Esophagus (tissue), 2 donors: ENCODE data around the gene ABCD1. TPM values are rescaled to one million over a fixed set of nuclear protein-coding genes. Genes with fewer than 3 reads are reported as not detected.

Source experiments
- H3K27ac ChIP-seq, 2 donors: one replicate each; pipeline ENCODE4 v1.5.1; 2013; ENCODE audit warnings: low read depth in 2 of 2, mild to moderate bottlenecking in 2 of 2, inconsistent platforms in 1 of 2, low read length in 1 of 2, moderate library complexity in 1 of 2
- H3K27me3 ChIP-seq, 2 donors: one replicate each; pipeline ENCODE4 v1.6.1; 2013; ENCODE audit warnings: low read length in 2 of 2, control low read depth in 1 of 2, mild to moderate bottlenecking in 1 of 2; ENCODE audit not compliant: insufficient read depth in 2 of 2, control insufficient read depth in 1 of 2
- H3K36me3 ChIP-seq, 2 donors: one replicate each; pipeline ENCODE4 v1.6.1; 2013; ENCODE audit warnings: low read length in 1 of 2; ENCODE audit not compliant: control insufficient read depth in 2 of 2, insufficient read depth in 2 of 2
- H3K4me1 ChIP-seq, 2 donors: one replicate each; pipeline ENCODE4 v1.6.1; 2013; ENCODE audit warnings: low read length in 1 of 2; ENCODE audit not compliant: control insufficient read depth in 2 of 2, insufficient read depth in 2 of 2
- H3K4me3 ChIP-seq, 2 donors: one replicate each; pipeline ENCODE4 v1.5.1; 2013; ENCODE audit warnings: low read length in 2 of 2, mild to moderate bottlenecking in 2 of 2, low read depth in 1 of 2, moderate library complexity in 1 of 2
- H3K9me3 ChIP-seq, 2 donors: one replicate each; pipeline ENCODE4 v1.6.1; 2013; ENCODE audit warnings: mild to moderate bottlenecking in 2 of 2, low read depth in 1 of 2, low read length in 1 of 2, moderate library complexity in 1 of 2; ENCODE audit not compliant: control insufficient read depth in 2 of 2, insufficient read depth in 1 of 2
- WGBS, 2 donors: extraction: QIAGEN DNeasy Blood & Tissue Kit; methylation state at CpG; one replicate each; pipeline ENCODE4 v1.1.7; 2013; 5-methylcytosine and 5-hydroxymethylcytosine counted together
- polyA plus RNA-seq, 2 donors: library from polyadenylated mRNA; stranded (reverse); fragments of 200-250 nt; gene quantifications; one replicate each; pipeline ENCODE4 v1.2.3, GENCODE V29; 2013
- donor health status: healthy with polysubstance abuse.
- donor health status: Bipolar disorder and iron deficiency.

Gene ABCD1
- polyA plus RNA-seq, 2 donors: 1.8 to 2.9 TPM

DNA sequence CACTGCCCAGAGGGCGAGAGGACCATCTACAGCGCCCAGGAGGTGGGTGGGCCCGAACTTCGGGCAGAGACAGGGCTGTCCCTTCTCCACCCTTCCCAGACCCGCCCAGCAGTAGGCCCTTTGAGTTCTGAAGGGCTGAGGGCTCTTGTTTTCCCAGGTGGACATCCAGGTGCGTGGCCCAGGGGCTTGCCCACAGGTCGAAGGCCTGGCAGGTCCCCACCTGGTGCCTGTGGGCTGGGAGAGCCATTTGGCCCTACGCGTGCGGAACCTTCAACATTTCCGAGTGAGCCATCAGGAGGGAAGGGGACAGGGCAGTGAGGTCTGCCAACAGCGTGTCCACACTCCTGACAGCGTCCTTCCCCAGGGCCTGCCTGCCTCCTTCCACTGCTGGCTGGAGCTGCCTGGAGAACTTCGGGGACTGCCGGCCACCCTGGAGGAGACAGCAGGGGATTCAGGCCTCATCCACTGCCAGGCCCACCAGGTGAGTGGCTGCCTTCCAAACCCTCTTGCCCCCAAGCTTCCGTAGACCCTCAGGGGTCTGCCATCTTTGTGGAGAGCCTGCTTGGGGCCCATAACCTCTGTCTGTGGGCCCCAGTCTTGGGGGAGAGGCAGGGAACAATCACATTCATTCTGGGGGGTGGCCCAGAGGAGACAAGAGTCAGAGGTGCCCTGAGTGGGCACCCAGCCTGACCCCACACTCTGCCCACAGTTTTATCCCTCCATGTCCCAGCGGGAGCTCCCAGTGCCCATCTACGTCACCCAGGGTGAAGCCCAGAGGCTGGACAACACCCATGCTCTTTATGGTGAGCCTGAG, 46.2 kb downstream of the ABCD1 start:
- Histone ChIP-seq H3K36me3 (peaks cover 0 to 7% of the 10 kb centered on the region in 2 donors), H3K27ac (no peak overlapping the region), H3K9me3 (no peaks in the 10 kb centered on the region), H3K4me1 (peaks cover 0 to 14% of the 10 kb centered on the region in 2 donors), H3K27me3 (no peaks in the 10 kb centered on the region), H3K4me3 (no peak overlapping the region)
- 87 to 89% methylated on average over 18 of the region's 18 CpGs for WGBS, 2 donors

DNA sequence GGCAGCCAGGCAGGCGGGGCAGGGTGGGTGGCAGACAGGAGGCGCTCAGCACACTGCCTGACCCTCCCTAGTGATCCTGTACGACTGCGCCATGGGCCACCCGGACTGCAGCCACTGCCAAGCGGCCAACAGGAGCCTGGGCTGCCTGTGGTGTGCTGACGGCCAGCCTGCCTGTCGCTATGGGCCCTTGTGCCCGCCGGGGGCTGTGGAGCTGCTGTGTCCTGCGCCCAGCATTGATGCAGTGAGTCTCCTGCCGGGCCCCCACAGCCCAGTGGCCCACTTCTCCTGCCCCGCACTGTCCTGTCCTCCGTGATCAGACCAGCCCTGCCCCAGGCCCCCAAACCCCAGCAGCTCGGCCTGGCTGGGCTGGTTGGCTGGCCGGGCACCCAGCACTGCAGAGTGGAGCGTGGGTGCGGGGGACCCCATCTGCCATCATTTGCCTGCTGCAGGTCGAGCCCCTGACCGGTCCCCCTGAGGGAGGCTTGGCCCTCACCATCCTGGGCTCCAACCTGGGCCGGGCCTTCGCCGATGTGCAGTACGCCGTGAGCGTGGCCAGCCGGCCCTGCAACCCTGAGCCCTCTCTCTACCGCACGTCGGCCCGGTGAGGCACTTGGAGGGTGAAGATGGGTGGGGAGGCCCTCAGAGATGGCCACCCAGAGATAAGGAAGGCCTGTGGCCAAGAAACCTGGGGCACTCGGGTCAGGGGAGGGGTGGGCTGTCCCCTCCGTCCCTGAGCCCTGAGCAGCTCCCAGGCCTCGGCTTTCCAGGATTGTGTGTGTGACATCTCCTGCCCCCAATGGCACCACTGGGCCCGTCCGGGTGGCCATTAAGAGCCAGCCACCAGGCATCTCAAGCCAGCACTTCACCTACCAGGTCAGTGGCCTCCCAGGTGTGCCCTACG, 47.0 kb downstream of the ABCD1 start:
- WGBS, 2 donors: 88 to 90% methylated on average over 32 to 37 of the region's 37 CpGs
- Histone ChIP-seq H3K4me3 (no peak overlapping the region), H3K36me3 (peaks cover 0 to 7% of the 10 kb centered on the region in 2 donors), H3K4me1 (peaks cover 0 to 6% of the 10 kb centered on the region in 2 donors), H3K27me3 (no peaks in the 10 kb centered on the region), H3K9me3 (no peaks in the 10 kb centered on the region), H3K27ac (no peak overlapping the region)

DNA sequence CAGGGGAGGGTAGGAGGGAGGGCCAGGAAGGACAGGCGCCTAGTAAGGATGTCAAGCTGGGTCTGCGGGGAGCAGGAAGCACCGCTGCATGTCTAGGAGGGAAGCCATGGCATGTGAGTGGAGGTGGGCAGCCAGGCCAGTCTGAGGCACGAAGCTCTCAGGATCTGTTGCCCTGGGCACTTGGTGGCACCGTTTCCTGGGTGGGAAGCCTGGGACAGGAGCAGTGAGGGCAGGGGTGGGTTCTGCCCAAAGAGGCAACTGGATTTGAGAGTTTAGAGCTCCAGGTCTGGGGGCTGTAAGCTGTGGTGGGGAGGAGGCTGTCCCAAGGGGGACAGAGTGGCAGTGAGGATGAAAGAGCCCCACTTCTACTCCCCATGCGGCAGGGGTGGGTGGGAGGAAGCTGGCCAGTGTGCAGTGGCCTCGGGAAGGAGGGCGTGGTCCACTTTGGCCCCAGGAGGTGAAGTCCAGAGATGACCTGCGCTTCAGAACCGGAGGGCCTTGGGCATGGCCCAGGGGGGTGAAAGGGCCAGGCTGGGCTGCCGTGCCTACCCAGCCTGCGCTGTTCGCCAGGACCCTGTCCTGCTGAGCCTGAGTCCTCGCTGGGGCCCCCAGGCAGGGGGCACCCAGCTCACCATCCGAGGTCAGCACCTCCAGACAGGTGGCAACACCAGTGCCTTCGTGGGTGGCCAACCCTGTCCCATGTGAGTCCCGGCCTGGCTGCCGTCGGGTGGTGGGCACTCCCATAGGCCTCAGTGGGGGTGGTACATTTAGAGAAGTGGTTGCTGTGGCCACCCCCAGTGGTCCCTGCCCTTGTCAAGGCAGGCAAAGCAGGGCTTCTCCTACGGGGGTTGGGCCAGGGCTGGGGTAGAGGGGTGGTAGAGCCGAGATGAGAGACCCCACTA, 47.9 kb downstream of the ABCD1 start:
- Histone ChIP-seq H3K9me3 (no peaks in the 10 kb centered on the region), H3K27ac (no peak overlapping the region), H3K4me1 (no peaks in the 10 kb centered on the region), H3K27me3 (no peaks in the 10 kb centered on the region), H3K4me3 (no peak overlapping the region), H3K36me3 (peaks cover 0 to 7% of the 10 kb centered on the region in 2 donors)
- 80 to 82% methylated on average over 21 of the region's 21 CpGs for WGBS, 2 donors

DNA sequence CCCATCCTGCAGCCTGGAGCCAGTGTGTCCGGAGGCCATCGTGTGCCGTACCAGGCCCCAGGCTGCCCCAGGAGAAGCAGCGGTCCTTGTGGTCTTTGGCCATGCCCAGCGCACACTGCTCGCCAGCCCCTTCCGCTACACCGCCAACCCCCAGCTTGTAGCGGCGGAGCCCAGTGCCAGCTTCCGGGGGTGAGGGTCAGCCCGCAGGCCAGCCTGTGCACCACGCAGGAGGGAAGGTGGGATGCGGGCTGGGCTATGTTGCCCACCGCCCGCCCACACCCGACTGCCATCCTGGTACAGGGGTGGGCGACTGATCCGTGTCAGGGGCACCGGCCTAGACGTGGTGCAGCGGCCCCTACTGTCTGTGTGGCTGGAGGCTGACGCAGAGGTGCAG, 48.6 kb downstream of the ABCD1 start:
- Histone ChIP-seq H3K9me3 (no peaks in the 10 kb centered on the region), H3K36me3 (peaks cover 0 to 9% of the 10 kb centered on the region in 2 donors), H3K27ac (no peak overlapping the region), H3K4me1 (no peaks in the 10 kb centered on the region), H3K27me3 (no peaks in the 10 kb centered on the region), H3K4me3 (no peak overlapping the region)
- WGBS, 2 donors: 94 to 95% methylated on average over 23 of the region's 23 CpGs

DNA sequence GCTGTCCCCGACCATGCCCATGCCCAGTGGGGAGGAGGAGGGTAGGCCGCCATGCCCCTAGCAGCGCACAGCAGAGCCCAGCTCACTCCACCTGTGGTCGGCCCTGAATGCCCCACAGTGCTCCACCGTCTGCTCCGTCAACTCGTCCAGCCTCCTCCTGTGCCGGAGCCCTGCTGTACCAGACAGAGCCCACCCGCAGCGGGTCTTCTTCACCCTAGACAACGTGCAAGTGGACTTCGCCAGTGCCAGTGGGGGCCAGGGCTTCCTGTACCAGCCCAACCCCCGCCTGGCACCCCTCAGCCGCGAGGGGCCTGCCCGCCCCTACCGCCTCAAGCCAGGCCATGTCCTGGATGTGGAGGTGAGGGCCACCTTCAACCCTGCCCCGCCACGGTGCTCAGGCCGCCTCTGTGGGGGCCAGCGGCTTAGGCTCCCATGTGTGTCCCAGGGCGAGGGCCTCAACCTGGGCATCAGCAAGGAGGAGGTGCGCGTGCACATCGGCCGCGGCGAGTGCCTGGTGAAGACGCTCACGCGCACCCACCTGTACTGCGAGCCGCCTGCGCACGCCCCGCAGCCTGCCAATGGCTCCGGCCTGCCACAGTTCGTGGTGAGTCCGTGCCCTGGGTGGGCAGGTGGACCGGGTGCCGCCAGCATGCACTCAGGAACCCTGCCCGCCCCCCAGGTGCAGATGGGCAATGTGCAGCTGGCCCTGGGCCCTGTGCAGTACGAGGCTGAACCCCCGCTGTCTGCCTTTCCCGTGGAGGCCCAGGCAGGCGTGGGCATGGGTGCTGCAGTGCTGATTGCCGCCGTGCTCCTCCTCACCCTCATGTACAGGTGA, 49.3 kb downstream of the ABCD1 start:
- H3K36me3 ChIP-seq: peaks cover 0 to 9% of the 10 kb centered on the region in 2 donors
- no peaks in the 10 kb centered on the region for H3K9me3 ChIP-seq
- no peaks in the 10 kb centered on the region for H3K4me1 ChIP-seq
- H3K27ac ChIP-seq: no peak overlapping the region
- H3K4me3 ChIP-seq: no peak overlapping the region
- H3K27me3 ChIP-seq: no peaks in the 10 kb centered on the region
- 92 to 93% methylated on average over 45 to 48 of the region's 48 CpGs for WGBS, 2 donors

DNA sequence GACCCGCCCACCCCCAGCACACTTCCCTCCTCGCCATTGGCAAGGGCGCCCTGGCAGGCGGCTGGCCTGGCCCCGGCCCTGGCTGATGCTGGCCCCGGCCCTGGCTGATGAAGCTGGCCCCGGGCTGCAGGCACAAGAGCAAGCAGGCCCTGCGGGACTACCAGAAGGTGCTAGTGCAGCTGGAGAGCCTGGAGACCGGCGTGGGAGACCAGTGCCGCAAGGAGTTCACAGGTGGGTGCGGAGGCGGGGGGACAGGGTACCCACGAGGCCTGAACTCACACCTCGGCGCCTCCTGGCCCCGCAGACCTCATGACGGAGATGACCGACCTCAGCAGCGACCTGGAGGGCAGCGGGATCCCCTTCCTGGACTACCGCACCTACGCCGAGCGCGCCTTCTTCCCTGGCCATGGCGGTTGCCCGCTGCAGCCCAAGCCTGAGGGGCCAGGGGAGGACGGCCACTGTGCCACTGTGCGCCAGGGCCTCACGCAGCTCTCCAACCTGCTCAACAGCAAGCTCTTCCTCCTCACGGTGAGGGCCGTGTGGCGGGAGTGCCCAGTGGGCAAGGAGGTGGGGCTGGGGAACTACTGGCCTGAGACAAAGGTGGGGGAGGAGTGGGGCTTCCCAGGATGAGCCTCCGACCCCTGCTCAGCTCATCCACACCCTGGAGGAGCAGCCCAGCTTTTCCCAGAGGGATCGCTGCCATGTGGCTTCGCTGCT, 50.1 kb downstream of the ABCD1 start:
- Histone ChIP-seq H3K4me3 (no peak overlapping the region), H3K9me3 (no peaks in the 10 kb centered on the region), H3K4me1 (no peaks in the 10 kb centered on the region), H3K27ac (no peak overlapping the region), H3K36me3 (peaks cover 0 to 6% of the 10 kb centered on the region in 2 donors), H3K27me3 (no peaks in the 10 kb centered on the region)
- WGBS, 2 donors: 90 to 91% methylated on average over 37 of the region's 37 CpGs

DNA sequence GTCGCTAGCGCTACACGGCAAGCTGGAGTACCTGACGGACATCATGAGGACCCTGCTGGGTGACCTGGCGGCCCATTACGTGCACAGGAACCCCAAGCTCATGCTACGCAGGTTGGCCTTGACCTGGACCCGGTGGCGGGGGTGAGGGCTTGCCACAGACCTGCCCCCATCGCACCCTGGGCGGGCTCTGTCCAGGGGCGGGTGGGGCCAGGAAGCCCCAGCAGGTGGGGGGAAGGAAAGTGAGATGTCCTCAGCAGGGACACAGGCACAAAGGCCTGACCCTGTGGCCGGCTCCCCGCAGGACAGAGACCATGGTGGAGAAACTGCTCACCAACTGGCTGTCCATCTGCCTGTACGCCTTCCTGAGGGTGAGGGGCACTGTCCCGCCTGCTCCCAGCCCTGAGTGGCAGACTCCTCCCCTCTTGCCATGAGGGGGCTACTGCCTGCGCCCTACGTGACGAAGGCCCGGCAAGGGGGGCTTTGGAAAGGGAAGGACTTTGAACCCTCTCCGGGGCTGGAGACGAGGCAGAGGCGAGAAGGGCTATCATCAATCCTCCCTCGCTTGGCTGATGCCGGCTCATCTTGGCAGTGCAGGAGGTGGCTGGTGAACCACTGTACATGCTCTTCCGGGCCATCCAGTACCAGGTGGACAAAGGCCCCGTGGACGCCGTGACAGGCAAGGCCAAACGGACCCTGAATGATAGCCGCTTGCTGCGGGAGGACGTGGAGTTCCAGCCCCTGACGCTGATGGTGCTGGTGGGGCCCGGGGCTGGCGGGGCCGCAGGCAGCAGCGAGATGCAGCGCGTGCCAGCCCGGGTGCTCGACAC, 50.9 kb downstream of the ABCD1 start:
- WGBS, 2 donors: 95% methylated on average over 39 to 42 of the region's 42 CpGs
- Histone ChIP-seq H3K9me3 (no peaks in the 10 kb centered on the region), H3K36me3 (peaks cover 0 to 6% of the 10 kb centered on the region in 2 donors)

More for the DNA sequence above, 50.9 kb downstream of the ABCD1 start:
- no peak overlapping the region for H3K27ac ChIP-seq
- no peak overlapping the region for H3K4me3 ChIP-seq
- H3K27me3 ChIP-seq: no peaks in the 10 kb centered on the region
- H3K4me1 ChIP-seq: no peaks in the 10 kb centered on the region
